Esophagus muscularis mucosa (tissue), 4 donors: Measurements from ENCODE around the gene ARID3A. TPM values are rescaled to one million over a fixed set of nuclear protein-coding genes. Genes with fewer than 3 reads are reported as not detected.

Source experiments
- DNase-seq: peaks from one replicate; pipeline ENCODE4 v3.0.0-alpha.2; 2017; ENCODE audit errors: extremely low spot score
- H3K27ac ChIP-seq, 4 donors: fragments of 200-600 bp; sonication (generic); replicated peaks in 1 of 4; 1 replicate in 3 of 4; 2 replicates in 1 of 4; pipeline ENCODE4 v1.5.1; 2016 to 2019; ENCODE audit warnings: mild to moderate bottlenecking in 1 of 4
- H3K27me3 ChIP-seq, 4 donors: fragments of 200-600 bp; sonication (generic); one replicate each; pipeline versions ENCODE4 v1.5.1 to v1.6.0; 2016 to 2019
- H3K36me3 ChIP-seq, 4 donors: fragments of 200-600 bp; sonication (generic); one replicate each; pipeline ENCODE4 v1.5.1; 2016 to 2019
- H3K4me1 ChIP-seq, 4 donors: fragments of 200-600 bp; sonication (generic); one replicate each; pipeline ENCODE4 v1.5.1; 2016 to 2019
- H3K4me3 ChIP-seq, 4 donors: fragments of 200-600 bp; sonication (generic); 1 replicate in 2 of 4; 2 replicates in 2 of 4; pipeline ENCODE4 v1.5.1; 2016 to 2019; ENCODE audit warnings: mild to moderate bottlenecking in 4 of 4, moderate library complexity in 1 of 4
- H3K9me3 ChIP-seq, 4 donors: fragments of 200-600 bp; sonication (generic); 1 replicate in 3 of 4; 2 replicates in 1 of 4; pipeline ENCODE4 v1.5.1; 2016 to 2019
- CTCF ChIP-seq, 3 experiments: fragments of 200-600 bp in 2 of 3; fragments of 450-650 bp in 1 of 3; sonication (generic) in 2 of 3; IDR thresholded peaks; one replicate each; pipeline ENCODE4 v1.5.1; 2017 to 2019; ENCODE audit warnings: antibody characterized with exemption in 3 of 3, mild to moderate bottlenecking in 2 of 3, moderate library complexity in 1 of 3
- EP300 ChIP-seq: sonication (generic); formaldehyde crosslinking; IDR thresholded peaks from one replicate; pipeline ENCODE4 v1.6.1; 2017; ENCODE audit warnings: antibody characterized with exemption
- POLR2A ChIP-seq: fragments of 450-650 bp; IDR thresholded peaks from one replicate; pipeline ENCODE4 v1.6.1; 2017; ENCODE audit warnings: antibody characterized with exemption, moderate library complexity, mild to moderate bottlenecking, low read depth
- POLR2AphosphoS5 ChIP-seq, 2 donors: sonication (generic); formaldehyde crosslinking; IDR thresholded peaks; one replicate each; pipeline ENCODE4 v1.6.1; 2017; ENCODE audit warnings: antibody characterized with exemption in 2 of 2
- WGBS: methylation state at CpG from one replicate; pipeline ENCODE4 v1.1.5; 2018; 5-methylcytosine and 5-hydroxymethylcytosine counted together
- intact Hi-C: fragments of 100-400 bp; cut with DNase I; formaldehyde crosslinking; loops from one replicate; pipeline ENCODE4 v1.15.1; 2023
- total RNA-seq, 4 donors: library from RNA; depleted of rRNA; stranded (reverse); fragments of >200 nt; gene quantifications; one replicate each; pipeline versions ENCODE4 v1.1.0 to v1.2.1, GENCODE V29; 2016

Gene ARID3A
- total RNA-seq, 4 donors from 2014 or later: 2.9 to 8.4 (median 5.0) TPM

GRCh38 chr19:948842-949496 is 23.1 kb downstream of the ARID3A start:
- peaks cover 0 to 8% (median 7%) of the 10 kb centered on the region in 4 donors for H3K36me3 ChIP-seq
- H3K27ac ChIP-seq: no peak overlapping the region
- WGBS: 89% methylated on average over 15 of the region's 25 CpGs
- DNase-seq: no peak
- no peak overlapping the region for H3K4me3 ChIP-seq
- no peaks in the 10 kb centered on the region for H3K9me3 ChIP-seq
- intact Hi-C loops: no loop called here
- TF ChIP-seq CTCF (IDR thresholded peaks at IDR 0.05) (no peak), POLR2A (no peak), POLR2AphosphoS5 (IDR thresholded peaks at IDR 0.05) (no peak), EP300 (no peak)
- no peaks in the 10 kb centered on the region for H3K27me3 ChIP-seq
- peaks cover 6 to 21% (median 16%) of the 10 kb centered on the region in 4 donors for H3K4me1 ChIP-seq

- Histone ChIP-seq H3K27me3 (no peaks in the 10 kb centered on the region), H3K27ac (no peak overlapping the region), H3K9me3 (no peaks in the 10 kb centered on the region), H3K4me1 (peaks cover 6 to 21% (median 16%) of the 10 kb centered on the region in 4 donors), H3K4me3 (no peak overlapping the region), H3K36me3 (peaks cover 0 to 8% (median 7%) of the 10 kb centered on the region in 4 donors)
- no peak for TF ChIP-seq CTCF (IDR thresholded peaks at IDR 0.05)
- no peak for TF ChIP-seq EP300
- TF ChIP-seq POLR2AphosphoS5 (IDR thresholded peaks at IDR 0.05): no peak
- no peak for TF ChIP-seq POLR2A
- DNase-seq: no peak
- 90% methylated on average over 17 of the region's 17 CpGs for WGBS
- intact Hi-C loops: no loop called here
These were observed 24.7 kb downstream of the ARID3A start for GRCh38 chr19:950352-951066.

- 88% methylated on average over 13 of the region's 14 CpGs for WGBS
- intact Hi-C loops: no loop called here
- Histone ChIP-seq H3K27me3 (no peaks in the 10 kb centered on the region), H3K4me1 (peaks cover 6 to 21% (median 16%) of the 10 kb centered on the region in 4 donors), H3K9me3 (no peaks in the 10 kb centered on the region), H3K36me3 (peaks cover 0 to 8% (median 7%) of the 10 kb centered on the region in 4 donors), H3K27ac (no peak overlapping the region), H3K4me3 (no peak overlapping the region)
- no peak for TF ChIP-seq EP300
- DNase-seq: no peak
These were observed 26.3 kb downstream of the ARID3A start for GRCh38 chr19:952049-952679.

GRCh38 chr19:952680-953444 is 27.0 kb downstream of the ARID3A start:
- peaks cover 0 to 4% (median 4%) of the 10 kb centered on the region in 4 donors for H3K36me3 ChIP-seq
- TF ChIP-seq CTCF (IDR thresholded peaks at IDR 0.05) (no peak), POLR2A (no peak), POLR2AphosphoS5 (IDR thresholded peaks at IDR 0.05) (no peak), EP300 (no peak)
- H3K9me3 ChIP-seq: no peaks in the 10 kb centered on the region
- no peak overlapping the region for H3K4me3 ChIP-seq
- peaks cover 6 to 21% (median 16%) of the 10 kb centered on the region in 4 donors for H3K4me1 ChIP-seq
- no peak overlapping the region for H3K27ac ChIP-seq
- no peaks in the 10 kb centered on the region for H3K27me3 ChIP-seq
- 37% methylated on average over 11 of the region's 21 CpGs for WGBS
- DNase-seq: no peak
- intact Hi-C loops: no loop called here
